ENCODE data around the gene ANO3. TPM values are rescaled to one million over a fixed set of nuclear protein-coding genes. Genes with fewer than 3 reads are reported as not detected.

Gene ANO3
- total and polyA plus RNA-seq, 2 donors (not counting 3 experiments of a cell fraction or from before 2014, with no cell fraction given) = not detected

GRCh38 chr11:26420331-26420730 lies 88.4 kb downstream of the ANO3 start:
- Histone ChIP-seq H3K79me2 (ENCODE audit: control insufficient read depth, insufficient read depth, low read length) (no peaks in the 10 kb centered on the region), H3K4me1 (ENCODE audit: control insufficient read depth, extremely low read depth, insufficient read depth, low read length) (no peaks in the 10 kb centered on the region), H3K4me3 (replicated peaks in 1 of 3; ENCODE audit: insufficient read depth in 1 of 3, low read depth in 1 of 3, low read length in 3 of 3) (no peak overlapping the region), H3K9me3 (replicated peaks; ENCODE audit: control insufficient read depth, insufficient read depth, low read length) (no peaks in the 10 kb centered on the region), H2AFZ (ENCODE audit: low read depth, low read length) (no peak overlapping the region), H3K36me3 (ENCODE audit: control insufficient read depth in 2 of 2, extremely low read depth in 1 of 2, insufficient read depth in 2 of 2, low read length in 2 of 2) (no peaks in the 10 kb centered on the region), H4K20me1 (replicated peaks; ENCODE audit: control insufficient read depth, extremely low read depth, insufficient read depth, low read length) (no peaks in the 10 kb centered on the region), H3K27ac (ENCODE audit: insufficient read depth, low read depth, low read length) (no peak overlapping the region), H3K9me1 (replicated peaks; ENCODE audit: control insufficient read depth, extremely low read depth, insufficient read depth, low read length) (no peaks in the 10 kb centered on the region), H3K4me2 (ENCODE audit: insufficient read depth, low read length) (no peak overlapping the region), H3K27me3 (ENCODE audit: control insufficient read depth in 2 of 2, insufficient read depth in 2 of 2, low read length in 2 of 2) (no peaks in the 10 kb centered on the region), H3K9ac (replicated peaks; ENCODE audit: extremely low read depth, insufficient read depth, low read length) (no peak overlapping the region)
- no peak for TF ChIP-seq JUN (IDR thresholded peaks at IDR 0.05; ENCODE audit: borderline replicate concordance, insufficient read depth, insufficient read length, low read depth)
- TF ChIP-seq POLR2AphosphoS5 (IDR thresholded peaks at IDR 0.05; ENCODE audit: insufficient read depth, low read depth, low read length) = no peak
- no peak for TF ChIP-seq MYC (IDR thresholded peaks at IDR 0.05; ENCODE audit: low read depth, low read length)
- TF ChIP-seq CTCF (IDR thresholded peaks at IDR 0.05; ENCODE audit: extremely low read depth in 1 of 2, insufficient read depth in 1 of 2, low read depth in 1 of 2, low read length in 2 of 2) = no peak
- no peak for TF ChIP-seq GATA2 (IDR thresholded peaks at IDR 0.05; ENCODE audit: insufficient read depth, insufficient read length, low read depth, low read length)
- no peak for TF ChIP-seq FOS (IDR thresholded peaks at IDR 0.05; ENCODE audit: borderline replicate concordance, insufficient read depth, low read length)
- no peak for TF ChIP-seq EZH2 (IDR thresholded peaks at IDR 0.05; ENCODE audit: borderline replicate concordance, low read depth, low read length, severe bottlenecking)
- TF ChIP-seq MAX (IDR thresholded peaks at IDR 0.05; ENCODE audit: insufficient read depth, insufficient read length) = no peak
- no peak for TF ChIP-seq POLR2A (IDR thresholded peaks at IDR 0.05; ENCODE audit: low read depth, low read length)
- intact Hi-C loops (cut with micrococcal nuclease) (no loop called here), dilution Hi-C loops (cut with MboI; ENCODE audit: extremely low pct_ligation_motif_present, low sequenced_read_pairs) (no loop called here)
- ChIA-PET POLR2A (no interaction called here), CTCF (no interaction called here)
- DNase-seq (ENCODE audit: low read depth, low spot score) (no peak), FAIRE-seq (no peak)
- no TSS peak for BruUV-seq (replicated peaks)

Data from endothelial cell of umbilical vein (primary cell).